ENCODE data around the gene MAFF.

GRCh38 chr22:38248280-38248679, 46.5 kb downstream of the MAFF start:
- TF ChIP-seq POLR2AphosphoS5 (IDR thresholded peaks at IDR 0.05): no peak
- TF ChIP-seq CTCF (IDR thresholded peaks at IDR 0.05): no peak
- no peak for TF ChIP-seq POLR2A (IDR thresholded peaks at IDR 0.05; ENCODE audit: low read depth)
- TF ChIP-seq EP300 (IDR thresholded peaks at IDR 0.05): no peak

Data from esophagus muscularis mucosa (tissue), 4 donors.